HEK293 (cell line): ENCODE measurements around the gene USP21.

ENCODE experiments used
- CTCF ChIA-PET: fragments of 350-600 bp; formaldehyde crosslinking; extraction: SDS; loops from one replicate; lab custom pipeline; 2021; ENCODE audit warnings: antibody characterized with exemption; lab: Yijun Ruan, JAX
- POLR2A ChIA-PET: fragments of 300-600 bp; formaldehyde crosslinking; extraction: SDS; loops from one replicate; lab custom pipeline; 2020; ENCODE audit warnings: antibody characterized with exemption, inconsistent platforms; lab: Yijun Ruan, JAX
- H3K27ac ChIP-seq: fragments of 200-500 bp; sonication (Bioruptor generic); 2 replicates; pipeline ENCODE4 v1.5.1; 2014; ENCODE audit warnings: low read depth, low read length, control low read depth, inconsistent platforms; ENCODE audit errors: extremely low read depth
- H3K36me3 ChIP-seq, 2 experiments: fragments of 200-500 bp in 1 of 2; sonication (Bioruptor generic) in 1 of 2; 1 replicate in 1 of 2; 2 replicates in 1 of 2; pipeline ENCODE4 v1.5.1; 2014 to 2017; ENCODE audit warnings: inconsistent platforms in 2 of 2, low read length in 2 of 2; ENCODE audit not compliant: control insufficient read depth in 2 of 2, insufficient read depth in 1 of 2
- H3K4me1 ChIP-seq: fragments of 200-500 bp; sonication (Bioruptor generic); 2 replicates; pipeline ENCODE4 v1.5.1; 2014; ENCODE audit warnings: mild to moderate bottlenecking, low read length, inconsistent platforms; ENCODE audit not compliant: control insufficient read depth, insufficient read depth
- H3K4me3 ChIP-seq: 2 replicates; pipeline ENCODE4 v1.5.1; 2011; ENCODE audit warnings: low read depth, mild to moderate bottlenecking, control low read depth, low read length, moderate library complexity
- H3K9me3 ChIP-seq: fragments of 200-500 bp; sonication (Bioruptor generic); 2 replicates; pipeline ENCODE4 v1.5.1; 2014; ENCODE audit warnings: low read depth, low read length, inconsistent platforms; ENCODE audit not compliant: control insufficient read depth, insufficient read depth
- KLF1 ChIP-seq: fragments of 450-650 bp; formaldehyde crosslinking; IDR thresholded peaks from 2 replicates; pipeline ENCODE4 v1.5.1; 2016; ENCODE audit warnings: missing biosample characterization, missing genetic modification characterization
- KLF9 ChIP-seq: fragments of 450-650 bp; formaldehyde crosslinking; IDR thresholded peaks from 2 replicates; pipeline ENCODE4 v1.5.1; 2016; ENCODE audit warnings: missing biosample characterization, missing genetic modification characterization, low read depth
- MYNN ChIP-seq: fragments of 450-650 bp; formaldehyde crosslinking; IDR thresholded peaks from 2 replicates; pipeline ENCODE4 v1.5.1; 2016; ENCODE audit warnings: missing biosample characterization, missing genetic modification characterization, borderline replicate concordance
- TRIM28 ChIP-seq: IDR thresholded peaks from 2 replicates; pipeline ENCODE4 v1.6.1; 2011; ENCODE audit warnings: low read length, control low read depth, borderline replicate concordance
- ZBTB21 ChIP-seq: fragments of 450-650 bp; formaldehyde crosslinking; IDR thresholded peaks from 2 replicates; pipeline ENCODE4 v1.5.1; 2017; ENCODE audit warnings: missing biosample characterization, missing genetic modification characterization
- ZFP3 ChIP-seq: fragments of 450-650 bp; formaldehyde crosslinking; IDR thresholded peaks from 2 replicates; pipeline ENCODE4 v1.5.1; 2016; ENCODE audit warnings: low read depth, missing biosample characterization, missing genetic modification characterization
- ZNF184 ChIP-seq: fragments of 450-650 bp; IDR thresholded peaks from 2 replicates; pipeline ENCODE4 v1.5.1; 2018; ENCODE audit warnings: missing biosample characterization, mild to moderate bottlenecking, missing genetic modification characterization
- ZNF266 ChIP-seq: fragments of 450-650 bp; formaldehyde crosslinking; IDR thresholded peaks from 2 replicates; pipeline ENCODE4 v1.5.1; 2016; ENCODE audit warnings: missing biosample characterization, missing genetic modification characterization, low read depth
- ZNF292 ChIP-seq: fragments of 450-650 bp; formaldehyde crosslinking; IDR thresholded peaks from 2 replicates; pipeline ENCODE4 v1.5.1; 2016; ENCODE audit warnings: low read depth, missing biosample characterization, missing genetic modification characterization, borderline replicate concordance
- ZNF350 ChIP-seq: fragments of 450-650 bp; formaldehyde crosslinking; IDR thresholded peaks from 2 replicates; pipeline ENCODE4 v1.5.0; 2017; ENCODE audit warnings: missing biosample characterization, mild to moderate bottlenecking, missing genetic modification characterization
- ZNF404 ChIP-seq: fragments of 450-650 bp; formaldehyde crosslinking; IDR thresholded peaks from 2 replicates; pipeline ENCODE4 v1.5.1; 2017; ENCODE audit warnings: missing biosample characterization, missing genetic modification characterization
- ZNF473 ChIP-seq: fragments of 450-650 bp; formaldehyde crosslinking; IDR thresholded peaks from 2 replicates; pipeline ENCODE4 v1.5.1; 2017; ENCODE audit warnings: missing biosample characterization, missing genetic modification characterization
- ZNF48 ChIP-seq: fragments of 450-650 bp; formaldehyde crosslinking; IDR thresholded peaks from 2 replicates; pipeline ENCODE4 v1.5.1; 2016; ENCODE audit warnings: missing biosample characterization, missing genetic modification characterization
- ZNF626 ChIP-seq: fragments of 450-650 bp; sonication (Bioruptor Pico); formaldehyde crosslinking; IDR thresholded peaks from 2 replicates; pipeline ENCODE4 v1.5.1; 2018; ENCODE audit warnings: missing biosample characterization, missing genetic modification characterization, inconsistent platforms
- ZNF658 ChIP-seq: fragments of 450-650 bp; formaldehyde crosslinking; IDR thresholded peaks from 2 replicates; pipeline ENCODE4; 2016; ENCODE audit warnings: missing biosample characterization, missing genetic modification characterization
- ZNF76 ChIP-seq: fragments of 450-650 bp; formaldehyde crosslinking; IDR thresholded peaks from 2 replicates; pipeline ENCODE4; 2016; ENCODE audit warnings: low read depth, missing biosample characterization, missing genetic modification characterization, borderline replicate concordance
- ZNF843 ChIP-seq: fragments of 450-650 bp; formaldehyde crosslinking; IDR thresholded peaks from 2 replicates; pipeline ENCODE4 v1.5.1; 2016; ENCODE audit warnings: missing biosample characterization, missing genetic modification characterization
- ZSCAN23 ChIP-seq: fragments of 450-650 bp; formaldehyde crosslinking; IDR thresholded peaks from 2 replicates; pipeline ENCODE4 v1.5.1; 2016; ENCODE audit warnings: missing biosample characterization, missing genetic modification characterization
- ZSCAN30 ChIP-seq: fragments of 450-650 bp; IDR thresholded peaks from 2 replicates; pipeline ENCODE4 v1.5.1; 2018; ENCODE audit warnings: missing biosample characterization, mild to moderate bottlenecking, missing genetic modification characterization, moderate library complexity
- TF ChIP-seq, protein P1 (sequence below): fragments of 450-650 bp; formaldehyde crosslinking; IDR thresholded peaks from 2 replicates; pipeline ENCODE4 v1.5.1; 2017; ENCODE audit warnings: missing biosample characterization, missing genetic modification characterization
- TF ChIP-seq, protein P2 (sequence below): fragments of 450-650 bp; formaldehyde crosslinking; IDR thresholded peaks from 2 replicates; pipeline ENCODE4 v1.5.1; 2016; ENCODE audit warnings: missing biosample characterization, missing genetic modification characterization
- TF ChIP-seq, protein P3 (sequence below): fragments of 450-650 bp; formaldehyde crosslinking; IDR thresholded peaks from 2 replicates; pipeline ENCODE4 v1.5.1; 2016; ENCODE audit warnings: missing biosample characterization, missing genetic modification characterization
- TF ChIP-seq, protein P4 (sequence below): fragments of 450-650 bp; formaldehyde crosslinking; IDR thresholded peaks from 2 replicates; pipeline ENCODE4 v1.5.1; 2016; ENCODE audit warnings: missing biosample characterization, missing genetic modification characterization, low read depth
- TF ChIP-seq, protein P5 (sequence below): fragments of 450-650 bp; formaldehyde crosslinking; IDR thresholded peaks from 2 replicates; pipeline ENCODE4 v1.5.1; 2016; ENCODE audit warnings: missing biosample characterization, missing genetic modification characterization
- TF ChIP-seq, protein P6 (sequence below): fragments of 450-650 bp; formaldehyde crosslinking; IDR thresholded peaks from 2 replicates; pipeline ENCODE4 v1.5.1; 2016; ENCODE audit warnings: missing biosample characterization, missing genetic modification characterization

The USP21 gene

DNA sequence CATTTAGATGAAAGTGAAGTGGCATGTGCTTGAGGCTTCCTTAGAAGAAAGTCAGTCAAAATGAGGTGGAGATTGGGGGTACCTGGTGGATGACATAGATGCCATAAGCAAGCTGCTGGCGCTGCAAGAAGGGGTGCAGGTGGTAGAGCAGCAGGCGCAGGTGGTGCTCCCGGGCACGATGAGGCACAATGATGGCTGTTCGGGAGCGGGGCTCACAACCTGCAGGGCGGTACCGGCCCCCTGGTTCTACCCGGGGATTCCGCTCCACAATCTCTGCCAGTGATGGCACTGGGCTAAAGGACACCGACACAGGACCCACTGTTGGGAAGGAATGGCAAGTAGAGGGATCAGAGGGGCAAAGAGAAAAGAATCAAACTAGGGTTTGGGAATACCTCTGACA, 15.6 kb downstream of the USP21 start:
- no peaks in the 10 kb centered on the region for H3K9me3 ChIP-seq
- POLR2A ChIA-PET: interaction anchor here (3.3 kb wide), 1 partner anchor 9 kb away, joined by 39 read pairs; the partner anchor contains the start of gene PPOX
- TF ChIP-seq, protein P1, sequence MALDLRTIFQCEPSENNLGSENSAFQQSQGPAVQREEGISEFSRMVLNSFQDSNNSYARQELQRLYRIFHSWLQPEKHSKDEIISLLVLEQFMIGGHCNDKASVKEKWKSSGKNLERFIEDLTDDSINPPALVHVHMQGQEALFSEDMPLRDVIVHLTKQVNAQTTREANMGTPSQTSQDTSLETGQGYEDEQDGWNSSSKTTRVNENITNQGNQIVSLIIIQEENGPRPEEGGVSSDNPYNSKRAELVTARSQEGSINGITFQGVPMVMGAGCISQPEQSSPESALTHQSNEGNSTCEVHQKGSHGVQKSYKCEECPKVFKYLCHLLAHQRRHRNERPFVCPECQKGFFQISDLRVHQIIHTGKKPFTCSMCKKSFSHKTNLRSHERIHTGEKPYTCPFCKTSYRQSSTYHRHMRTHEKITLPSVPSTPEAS: no peak
- TF ChIP-seq KLF1 (no peak), ZNF48 (no peak), ZSCAN23 (tag by site-specific recombination) (no peak), ZNF843 (tag by site-specific recombination) (no peak), ZNF266 (no peak), ZNF350 (no peak), MYNN (tag by site-specific recombination) (no peak), ZFP3 (tag by site-specific recombination) (no peak), ZSCAN30 (tag by site-specific recombination) (no peak), ZNF184 (tag by site-specific recombination) (no peak), TRIM28 (no peak), ZNF292 (tag by site-specific recombination) (no peak)
- TF ChIP-seq, protein P2, sequence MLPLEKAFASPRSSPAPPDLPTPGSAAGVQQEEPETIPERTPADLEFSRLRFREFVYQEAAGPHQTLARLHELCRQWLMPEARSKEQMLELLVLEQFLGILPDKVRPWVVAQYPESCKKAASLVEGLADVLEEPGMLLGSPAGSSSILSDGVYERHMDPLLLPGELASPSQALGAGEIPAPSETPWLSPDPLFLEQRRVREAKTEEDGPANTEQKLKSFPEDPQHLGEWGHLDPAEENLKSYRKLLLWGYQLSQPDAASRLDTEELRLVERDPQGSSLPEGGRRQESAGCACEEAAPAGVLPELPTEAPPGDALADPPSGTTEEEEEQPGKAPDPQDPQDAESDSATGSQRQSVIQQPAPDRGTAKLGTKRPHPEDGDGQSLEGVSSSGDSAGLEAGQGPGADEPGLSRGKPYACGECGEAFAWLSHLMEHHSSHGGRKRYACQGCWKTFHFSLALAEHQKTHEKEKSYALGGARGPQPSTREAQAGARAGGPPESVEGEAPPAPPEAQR (tag by site-specific recombination): no peak
- TF ChIP-seq, protein P3, sequence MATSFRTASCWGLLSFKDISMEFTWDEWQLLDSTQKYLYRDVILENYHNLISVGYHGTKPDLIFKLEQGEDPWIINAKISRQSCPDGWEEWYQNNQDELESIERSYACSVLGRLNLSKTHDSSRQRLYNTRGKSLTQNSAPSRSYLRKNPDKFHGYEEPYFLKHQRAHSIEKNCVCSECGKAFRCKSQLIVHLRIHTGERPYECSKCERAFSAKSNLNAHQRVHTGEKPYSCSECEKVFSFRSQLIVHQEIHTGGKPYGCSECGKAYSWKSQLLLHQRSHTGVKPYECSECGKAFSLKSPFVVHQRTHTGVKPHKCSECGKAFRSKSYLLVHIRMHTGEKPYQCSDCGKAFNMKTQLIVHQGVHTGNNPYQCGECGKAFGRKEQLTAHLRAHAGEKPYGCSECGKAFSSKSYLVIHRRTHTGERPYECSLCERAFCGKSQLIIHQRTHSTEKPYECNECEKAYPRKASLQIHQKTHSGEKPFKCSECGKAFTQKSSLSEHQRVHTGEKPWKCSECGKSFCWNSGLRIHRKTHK: no peak
- TF ChIP-seq, protein P4, sequence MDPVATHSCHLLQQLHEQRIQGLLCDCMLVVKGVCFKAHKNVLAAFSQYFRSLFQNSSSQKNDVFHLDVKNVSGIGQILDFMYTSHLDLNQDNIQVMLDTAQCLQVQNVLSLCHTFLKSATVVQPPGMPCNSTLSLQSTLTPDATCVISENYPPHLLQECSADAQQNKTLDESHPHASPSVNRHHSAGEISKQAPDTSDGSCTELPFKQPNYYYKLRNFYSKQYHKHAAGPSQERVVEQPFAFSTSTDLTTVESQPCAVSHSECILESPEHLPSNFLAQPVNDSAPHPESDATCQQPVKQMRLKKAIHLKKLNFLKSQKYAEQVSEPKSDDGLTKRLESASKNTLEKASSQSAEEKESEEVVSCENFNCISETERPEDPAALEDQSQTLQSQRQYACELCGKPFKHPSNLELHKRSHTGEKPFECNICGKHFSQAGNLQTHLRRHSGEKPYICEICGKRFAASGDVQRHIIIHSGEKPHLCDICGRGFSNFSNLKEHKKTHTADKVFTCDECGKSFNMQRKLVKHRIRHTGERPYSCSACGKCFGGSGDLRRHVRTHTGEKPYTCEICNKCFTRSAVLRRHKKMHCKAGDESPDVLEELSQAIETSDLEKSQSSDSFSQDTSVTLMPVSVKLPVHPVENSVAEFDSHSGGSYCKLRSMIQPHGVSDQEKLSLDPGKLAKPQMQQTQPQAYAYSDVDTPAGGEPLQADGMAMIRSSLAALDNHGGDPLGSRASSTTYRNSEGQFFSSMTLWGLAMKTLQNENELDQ (tag by site-specific recombination): no peak
- TF ChIP-seq, all 188 proteins: peak for 0
- no peak overlapping the region for H3K4me3 ChIP-seq
- no peak overlapping the region for H3K27ac ChIP-seq
- peaks cover 16 to 60% of the 10 kb centered on the region in 2 experiments; a peak in 2 of 3 replicates for H3K36me3 ChIP-seq
- CTCF ChIA-PET: no interaction called here
- no peaks in the 10 kb centered on the region for H3K4me1 ChIP-seq

DNA sequence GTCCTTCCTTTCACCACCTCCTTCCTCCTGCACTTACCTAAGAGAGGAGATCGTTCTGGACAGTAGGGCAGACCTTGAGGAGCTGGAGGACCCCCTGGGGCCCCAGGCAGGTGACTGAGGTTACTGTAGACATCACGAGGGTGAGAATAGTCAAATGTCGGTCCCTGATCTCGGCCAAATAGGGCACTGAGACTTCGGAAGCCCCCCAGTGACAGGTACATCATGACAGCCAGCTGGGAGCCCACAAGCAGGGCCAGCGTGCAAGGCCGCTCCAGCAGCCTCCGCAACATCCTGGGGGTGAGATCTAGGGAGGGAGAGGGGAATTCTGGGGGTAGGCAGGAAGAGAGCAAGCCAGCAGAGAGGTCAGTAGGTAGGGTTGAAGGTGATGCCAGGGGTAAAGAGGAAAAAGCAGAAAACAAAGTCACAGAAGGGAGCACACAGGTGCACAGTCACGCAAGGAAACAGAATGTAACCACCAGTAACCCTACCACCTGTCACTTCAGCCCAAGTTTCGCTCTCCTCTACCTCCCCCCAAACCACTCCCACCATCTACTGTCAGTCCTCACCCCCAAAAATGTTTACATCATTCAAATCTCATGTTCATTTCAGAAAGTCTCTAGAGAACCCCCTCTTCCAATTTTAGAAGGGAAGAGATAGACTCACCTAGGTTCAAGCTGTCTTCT, 16.6 kb downstream of the USP21 start:
- Histone ChIP-seq H3K9me3 (no peaks in the 10 kb centered on the region), H3K36me3 (peaks cover 13 to 52% of the 10 kb centered on the region in 2 experiments; a peak in 2 of 3 replicates), H3K27ac (no peak overlapping the region), H3K4me3 (no peak overlapping the region), H3K4me1 (no peaks in the 10 kb centered on the region)
- POLR2A ChIA-PET: interaction anchor here (0.9 to 3.3 kb wide), 3 partner anchors 10 to 22 kb away, joined by 4 to 39 read pairs (median 4); partner anchors contain the start of gene PPOX
- CTCF ChIA-PET: interaction anchor here (0.7 to 2.9 kb wide), 3 partner anchors 9 to 16 kb away, joined by 4 to 23 read pairs (median 6); partner anchors contain the start of gene PPOX
- TF ChIP-seq ZBTB21: no peak
- TF ChIP-seq, protein P5, sequence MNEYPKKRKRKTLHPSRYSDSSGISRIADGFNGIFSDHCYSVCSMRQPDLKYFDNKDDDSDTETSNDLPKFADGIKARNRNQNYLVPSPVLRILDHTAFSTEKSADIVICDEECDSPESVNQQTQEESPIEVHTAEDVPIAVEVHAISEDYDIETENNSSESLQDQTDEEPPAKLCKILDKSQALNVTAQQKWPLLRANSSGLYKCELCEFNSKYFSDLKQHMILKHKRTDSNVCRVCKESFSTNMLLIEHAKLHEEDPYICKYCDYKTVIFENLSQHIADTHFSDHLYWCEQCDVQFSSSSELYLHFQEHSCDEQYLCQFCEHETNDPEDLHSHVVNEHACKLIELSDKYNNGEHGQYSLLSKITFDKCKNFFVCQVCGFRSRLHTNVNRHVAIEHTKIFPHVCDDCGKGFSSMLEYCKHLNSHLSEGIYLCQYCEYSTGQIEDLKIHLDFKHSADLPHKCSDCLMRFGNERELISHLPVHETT: no peak
- TF ChIP-seq ZNF404 (tag by site-specific recombination): no peak
- no peak for TF ChIP-seq ZNF658 (tag by site-specific recombination)
- TF ChIP-seq, protein P6, sequence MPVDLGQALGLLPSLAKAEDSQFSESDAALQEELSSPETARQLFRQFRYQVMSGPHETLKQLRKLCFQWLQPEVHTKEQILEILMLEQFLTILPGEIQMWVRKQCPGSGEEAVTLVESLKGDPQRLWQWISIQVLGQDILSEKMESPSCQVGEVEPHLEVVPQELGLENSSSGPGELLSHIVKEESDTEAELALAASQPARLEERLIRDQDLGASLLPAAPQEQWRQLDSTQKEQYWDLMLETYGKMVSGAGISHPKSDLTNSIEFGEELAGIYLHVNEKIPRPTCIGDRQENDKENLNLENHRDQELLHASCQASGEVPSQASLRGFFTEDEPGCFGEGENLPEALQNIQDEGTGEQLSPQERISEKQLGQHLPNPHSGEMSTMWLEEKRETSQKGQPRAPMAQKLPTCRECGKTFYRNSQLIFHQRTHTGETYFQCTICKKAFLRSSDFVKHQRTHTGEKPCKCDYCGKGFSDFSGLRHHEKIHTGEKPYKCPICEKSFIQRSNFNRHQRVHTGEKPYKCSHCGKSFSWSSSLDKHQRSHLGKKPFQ (tag by site-specific recombination): no peak
- no peak for TF ChIP-seq ZNF626 (tag by site-specific recombination)
- no peak for TF ChIP-seq KLF1
- TF ChIP-seq ZNF473 (tag by site-specific recombination): no peak
- TF ChIP-seq ZNF76: no peak
- no peak for TF ChIP-seq KLF9
